Kasumi-1 (cell line): Measurements from ENCODE around the gene ECI2.

ENCODE experiments used
- DNase-seq, 2 experiments: peaks; one replicate each; lab custom pipeline; 2025; lab: John Stamatoyannopoulos, UW

Gene ECI2

GRCh38 chr6:4134841-4135664 is at the start of gene ECI2:
Gene ECI2 (minus strand): TSS chr6:4135575. CDS start chr6:4135560, 15 bp downstream.
- DNase-seq: peak; percentile 82 to 89

GRCh38 chr6:4180652-4181255 is 45.4 kb upstream of the ECI2 start:
- DNase-seq: no peak

- no peak for DNase-seq
Observed at GRCh38 chr6:4179960-4180651, 44.7 kb upstream of the ECI2 start.

- DNase-seq: no peak
Observed at GRCh38 chr6:4178737-4179333, 43.5 kb upstream of the ECI2 start.

GRCh38 chr6:4176907-4177306 is 41.5 kb upstream of the ECI2 start:
- no peak for DNase-seq

GRCh38 chr6:4174042-4174441 is 38.7 kb upstream of the ECI2 start:
- no peak for DNase-seq

GRCh38 chr6:4172368-4172767 is 37.0 kb upstream of the ECI2 start:
- no peak for DNase-seq

- no peak for DNase-seq
Observed at GRCh38 chr6:4170297-4170696, 34.9 kb upstream of the ECI2 start.

- no peak for DNase-seq
Observed at GRCh38 chr6:4169028-4169789, 33.8 kb upstream of the ECI2 start.

GRCh38 chr6:4167833-4168232 is 32.5 kb upstream of the ECI2 start:
- DNase-seq: no peak

GRCh38 chr6:4167123-4167522 is 31.7 kb upstream of the ECI2 start:
- no peak for DNase-seq

GRCh38 chr6:4164456-4164855 is 29.1 kb upstream of the ECI2 start:
- no peak for DNase-seq

GRCh38 chr6:4164117-4164442 is 28.7 kb upstream of the ECI2 start:
- no peak for DNase-seq

- no peak for DNase-seq
Observed at GRCh38 chr6:4163408-4164116, 28.2 kb upstream of the ECI2 start.

GRCh38 chr6:4162370-4162769 is 27.0 kb upstream of the ECI2 start:
- DNase-seq: no peak

GRCh38 chr6:4159491-4159890 is 24.1 kb upstream of the ECI2 start:
- no peak for DNase-seq

GRCh38 chr6:4157506-4157905 is 22.1 kb upstream of the ECI2 start:
- DNase-seq: no peak

- DNase-seq: peak; percentile 72 to 84
Observed at GRCh38 chr6:4155848-4156466, 20.6 kb upstream of the ECI2 start.

- DNase-seq: no peak
Observed at GRCh38 chr6:4153514-4153985, 18.2 kb upstream of the ECI2 start.

GRCh38 chr6:4145083-4145482 is 9.7 kb upstream of the ECI2 start:
- no peak for DNase-seq

GRCh38 chr6:4139272-4139671 is 3.9 kb upstream of the ECI2 start:
- no peak for DNase-seq
